PC-9 (cell line): Measurements from ENCODE around the gene SIDT1.

Experiments
- CTCF ChIP-seq: fragments of 200-600 bp; sonication (generic); conservative IDR thresholded peaks from 2 replicates; pipeline ENCODE4 v1.6.1; 2017; ENCODE audit warnings: mixed run types, antibody characterized with exemption, mild to moderate bottlenecking, moderate library complexity
- EZH2 ChIP-seq: fragments of 200-600 bp; sonication (generic); IDR thresholded peaks from 2 replicates; pipeline ENCODE4 v1.8.0; 2017; ENCODE audit warnings: antibody characterized with exemption, low read depth

GRCh38 chr3:113521981-113522380 is 10.4 kb upstream of the SIDT1 start:
- TF ChIP-seq CTCF (no peak), EZH2 (no peak)
